Retinal pigment epithelial cell (primary cell): ENCODE measurements around the gene CKMT1B.
A peak's percentile ranks its signal among the peaks of the same experiment; 100 is the strongest.
"Not testable (repeated sequence)": the region's sequence is repeated elsewhere in the genome, so short reads cannot be mapped to it uniquely, and the experiment has no call there.

Experiments
- DNase-seq: peaks from one replicate; pipeline ENCODE4 v3.0.0-alpha.2; 2010; ENCODE audit warnings: low read depth
- H3K4me3 ChIP-seq: 2 replicates; pipeline ENCODE4 v1.5.1; 2011; ENCODE audit warnings: mild to moderate bottlenecking, low read length, control low read depth, moderate library complexity
- TF ChIP-seq, protein P1 (sequence below): conservative IDR thresholded peaks from 2 replicates; pipeline ENCODE4 v1.5.1; 2011; ENCODE audit warnings: low read depth, low read length, control low read depth, inconsistent platforms

Gene CKMT1B

DNA sequence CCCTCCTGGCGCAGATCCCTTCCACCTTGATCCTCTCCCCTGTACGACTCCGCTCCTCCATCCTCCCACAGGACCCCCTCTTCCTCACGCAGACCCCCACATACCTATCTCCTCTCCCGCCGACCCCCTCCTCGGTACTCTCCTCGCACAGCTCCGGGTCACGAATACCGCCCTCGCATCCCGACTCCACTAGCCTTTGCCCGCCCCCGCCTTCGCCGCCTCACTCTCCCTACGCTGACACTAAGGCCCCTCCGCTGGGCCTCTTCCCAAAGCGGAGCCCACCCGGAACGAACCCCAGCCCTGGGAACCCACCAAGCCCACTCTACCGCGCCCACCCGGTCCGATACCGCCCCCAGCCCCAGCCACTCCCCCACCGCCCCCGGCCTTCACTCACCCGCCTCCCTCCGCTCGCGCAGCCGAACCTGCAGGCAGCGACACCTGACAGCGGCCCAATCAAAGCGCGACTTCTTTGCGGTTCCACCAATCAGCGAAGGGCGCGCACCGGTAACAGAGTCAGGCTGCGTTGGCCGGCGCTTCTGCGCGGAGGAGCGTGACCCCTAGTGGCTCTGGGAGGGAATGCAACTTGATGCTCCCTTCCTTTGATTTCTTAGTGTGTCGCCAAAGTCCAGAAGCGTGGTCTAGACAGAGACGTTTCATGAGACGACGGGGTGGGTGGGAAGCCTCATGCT, 3.9 kb upstream of the CKMT1B start, which contains the start of gene PPIP5K1:
PPIP5K1 (minus strand) TSS at position 431 of the 689 bp plus-strand sequence. CDS start 5,704 bp downstream, outside the sequence.
- H3K4me3 ChIP-seq, DNase-seq: not testable (repeated sequence)

- not testable (repeated sequence) for DNase-seq, H3K4me3 ChIP-seq
Observed at GRCh38 chr15:43592841-43593240, 986 bp upstream of the CKMT1B start.

- DNase-seq, H3K4me3 ChIP-seq: not testable (repeated sequence)
Observed at GRCh38 chr15:43599131-43599530, 5.3 kb downstream of the CKMT1B start.

GRCh38 chr15:43600200-43600599, 6.4 kb downstream of the CKMT1B start:
- not testable (repeated sequence) for H3K4me3 ChIP-seq, DNase-seq

GRCh38 chr15:43602233-43602632, 8.4 kb downstream of the CKMT1B start:
- DNase-seq = peak; percentile 80
- not testable (repeated sequence) for H3K4me3 ChIP-seq

DNA sequence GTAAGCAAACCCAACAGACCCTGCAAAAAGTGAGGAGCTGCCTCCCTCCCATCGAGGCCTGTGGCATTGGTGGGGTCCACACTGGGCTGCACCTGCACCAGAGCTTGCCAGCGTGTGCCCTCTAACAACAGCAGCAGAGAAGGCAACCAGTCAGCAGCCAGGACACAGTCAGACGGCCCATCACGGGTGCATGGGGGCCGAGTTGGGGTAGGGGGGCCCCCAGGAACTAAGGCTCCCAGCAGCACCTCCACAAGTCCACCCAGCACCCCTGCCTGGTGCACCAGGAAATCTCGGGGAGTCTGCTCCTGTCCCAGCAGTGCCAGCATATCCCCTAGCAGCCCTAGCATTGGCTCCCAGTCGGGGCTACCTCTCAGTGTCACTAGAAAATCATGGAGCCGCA, 23.9 kb downstream of the CKMT1B start:
- H3K4me3 ChIP-seq, DNase-seq: not testable (repeated sequence)

- not testable (repeated sequence) for DNase-seq, H3K4me3 ChIP-seq
Observed at GRCh38 chr15:43618700-43619099, 24.9 kb downstream of the CKMT1B start, which contains the start of gene STRC. Gene STRC (minus strand): TSS chr15:43618800. CDS start chr15:43618722, 78 bp downstream.

- DNase-seq, H3K4me3 ChIP-seq: not testable (repeated sequence)
Observed at GRCh38 chr15:43622068-43622799, 28.4 kb downstream of the CKMT1B start.

- H3K4me3 ChIP-seq = no peak overlapping the region
- no peak for DNase-seq
- TF ChIP-seq, protein P1, sequence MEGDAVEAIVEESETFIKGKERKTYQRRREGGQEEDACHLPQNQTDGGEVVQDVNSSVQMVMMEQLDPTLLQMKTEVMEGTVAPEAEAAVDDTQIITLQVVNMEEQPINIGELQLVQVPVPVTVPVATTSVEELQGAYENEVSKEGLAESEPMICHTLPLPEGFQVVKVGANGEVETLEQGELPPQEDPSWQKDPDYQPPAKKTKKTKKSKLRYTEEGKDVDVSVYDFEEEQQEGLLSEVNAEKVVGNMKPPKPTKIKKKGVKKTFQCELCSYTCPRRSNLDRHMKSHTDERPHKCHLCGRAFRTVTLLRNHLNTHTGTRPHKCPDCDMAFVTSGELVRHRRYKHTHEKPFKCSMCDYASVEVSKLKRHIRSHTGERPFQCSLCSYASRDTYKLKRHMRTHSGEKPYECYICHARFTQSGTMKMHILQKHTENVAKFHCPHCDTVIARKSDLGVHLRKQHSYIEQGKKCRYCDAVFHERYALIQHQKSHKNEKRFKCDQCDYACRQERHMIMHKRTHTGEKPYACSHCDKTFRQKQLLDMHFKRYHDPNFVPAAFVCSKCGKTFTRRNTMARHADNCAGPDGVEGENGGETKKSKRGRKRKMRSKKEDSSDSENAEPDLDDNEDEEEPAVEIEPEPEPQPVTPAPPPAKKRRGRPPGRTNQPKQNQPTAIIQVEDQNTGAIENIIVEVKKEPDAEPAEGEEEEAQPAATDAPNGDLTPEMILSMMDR = no peak
Observed at GRCh38 chr15:43625106-43625505, 31.3 kb downstream of the CKMT1B start.

DNA sequence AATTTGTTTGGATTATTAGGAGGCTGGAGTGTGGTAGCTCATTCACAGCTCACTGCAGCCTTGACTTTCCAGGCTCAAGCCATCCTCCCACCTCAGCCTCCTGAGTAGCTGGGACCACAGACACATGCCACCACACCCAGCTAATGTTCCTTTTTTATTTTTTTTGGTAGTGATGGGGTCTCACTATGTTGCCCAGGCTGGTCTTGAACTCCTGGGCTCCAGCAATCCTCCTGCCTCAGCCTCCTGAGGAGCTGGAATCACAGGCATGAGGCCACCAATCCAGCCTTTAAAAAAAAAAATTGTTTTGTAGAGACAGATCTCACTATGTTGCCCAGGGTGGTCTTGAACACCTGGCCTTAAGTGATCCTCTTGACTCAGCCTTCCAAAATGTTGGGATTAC, 33.1 kb downstream of the CKMT1B start:
- H3K4me3 ChIP-seq = not testable (repeated sequence)

DNA sequence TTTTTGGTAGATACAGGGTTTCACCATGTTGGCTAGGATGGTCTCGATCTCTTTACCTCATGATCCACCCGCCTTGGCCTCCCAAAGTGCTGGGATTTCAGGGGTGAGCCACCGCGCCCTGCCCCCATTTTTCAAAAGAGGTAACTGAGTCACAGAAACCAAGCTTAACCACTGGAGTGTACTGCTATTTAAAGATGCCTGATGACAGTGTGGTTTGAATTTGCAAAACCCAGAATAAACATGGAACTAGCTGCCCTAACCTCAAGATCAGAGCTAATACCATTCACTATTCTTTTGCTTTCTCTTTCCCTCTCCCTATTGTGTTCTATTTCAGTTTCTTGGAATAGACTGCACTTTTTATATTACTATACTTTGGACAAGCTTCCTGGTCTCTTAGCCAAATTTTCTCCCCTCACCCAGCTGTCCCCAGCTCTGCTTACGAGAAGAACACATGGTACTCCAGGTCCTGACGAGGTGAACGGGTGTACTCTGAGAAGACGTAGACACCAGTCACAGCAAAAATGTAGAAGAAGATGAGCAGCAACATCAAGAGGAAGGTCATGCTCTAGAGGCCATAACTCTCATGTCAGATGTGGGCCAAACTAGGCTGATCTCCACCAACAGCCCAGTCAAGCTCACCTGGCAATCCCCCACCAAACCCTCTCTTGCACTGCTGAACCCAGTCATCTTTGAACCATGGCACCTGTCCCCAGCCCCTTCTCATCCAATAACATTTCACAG, 44.8 kb downstream of the CKMT1B start:
- DNase-seq = not testable (repeated sequence)

More for the DNA sequence above, 33.1 kb downstream of the CKMT1B start:
- not testable (repeated sequence) for DNase-seq

More for the DNA sequence above, 44.8 kb downstream of the CKMT1B start:
- not testable (repeated sequence) for H3K4me3 ChIP-seq
